Kidney epithelial cell (primary cell): ENCODE data around the gene DLGAP1. TPM values are rescaled to one million over a fixed set of nuclear protein-coding genes. Genes with fewer than 3 reads are reported as not detected.
A peak's percentile ranks its signal among the peaks of the same experiment; 100 is the strongest.

Source experiments
- DNase-seq: peaks from one replicate; pipeline ENCODE4 v3.0.0-alpha.2; 2010; ENCODE audit warnings: low read depth
- H3K27me3 ChIP-seq: 2 replicates; pipeline ENCODE4 v1.6.0; 2011; ENCODE audit warnings: low read length; ENCODE audit not compliant: control insufficient read depth, insufficient read depth
- H3K36me3 ChIP-seq: 2 replicates; pipeline ENCODE4 v1.5.1; 2011; ENCODE audit warnings: low read length; ENCODE audit not compliant: control insufficient read depth, insufficient read depth
- H3K4me3 ChIP-seq: 2 replicates; pipeline ENCODE4 v1.5.1; 2011; ENCODE audit warnings: low read depth, mild to moderate bottlenecking, control low read depth, low read length
- total RNA-seq: library from RNA; depleted of rRNA; stranded (reverse); fragments of >200 nt; gene quantifications from 2 replicates; pipeline ENCODE4 v1.2.3, GENCODE V29; 2015
- TF ChIP-seq, protein P1 (sequence below): IDR thresholded peaks from 2 replicates; pipeline ENCODE4 v1.5.1; 2011; ENCODE audit warnings: mild to moderate bottlenecking, moderate library complexity, low read length, control low read depth, inconsistent platforms; ENCODE audit not compliant: insufficient read depth, poor library complexity, severe bottlenecking

DLGAP1 gene
- total RNA-seq, 1 donor from 2014 or later: 2.6 TPM

GRCh38 chr18:4107049-4107467, 348.0 kb downstream of the DLGAP1 start:
- Histone ChIP-seq H3K27me3 (no peaks in the 10 kb centered on the region), H3K36me3 (no peaks in the 10 kb centered on the region), H3K4me3 (no peak overlapping the region)
- TF ChIP-seq, protein P1, sequence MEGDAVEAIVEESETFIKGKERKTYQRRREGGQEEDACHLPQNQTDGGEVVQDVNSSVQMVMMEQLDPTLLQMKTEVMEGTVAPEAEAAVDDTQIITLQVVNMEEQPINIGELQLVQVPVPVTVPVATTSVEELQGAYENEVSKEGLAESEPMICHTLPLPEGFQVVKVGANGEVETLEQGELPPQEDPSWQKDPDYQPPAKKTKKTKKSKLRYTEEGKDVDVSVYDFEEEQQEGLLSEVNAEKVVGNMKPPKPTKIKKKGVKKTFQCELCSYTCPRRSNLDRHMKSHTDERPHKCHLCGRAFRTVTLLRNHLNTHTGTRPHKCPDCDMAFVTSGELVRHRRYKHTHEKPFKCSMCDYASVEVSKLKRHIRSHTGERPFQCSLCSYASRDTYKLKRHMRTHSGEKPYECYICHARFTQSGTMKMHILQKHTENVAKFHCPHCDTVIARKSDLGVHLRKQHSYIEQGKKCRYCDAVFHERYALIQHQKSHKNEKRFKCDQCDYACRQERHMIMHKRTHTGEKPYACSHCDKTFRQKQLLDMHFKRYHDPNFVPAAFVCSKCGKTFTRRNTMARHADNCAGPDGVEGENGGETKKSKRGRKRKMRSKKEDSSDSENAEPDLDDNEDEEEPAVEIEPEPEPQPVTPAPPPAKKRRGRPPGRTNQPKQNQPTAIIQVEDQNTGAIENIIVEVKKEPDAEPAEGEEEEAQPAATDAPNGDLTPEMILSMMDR: no peak
- DNase-seq: no peak

GRCh38 chr18:4106407-4107033, 348.6 kb downstream of the DLGAP1 start:
- DNase-seq: peak; percentile 4
- no peaks in the 10 kb centered on the region for H3K36me3 ChIP-seq
- no peaks in the 10 kb centered on the region for H3K27me3 ChIP-seq
- TF ChIP-seq, protein P1: peak; percentile 87
- no peak overlapping the region for H3K4me3 ChIP-seq

- Histone ChIP-seq H3K27me3 (no peaks in the 10 kb centered on the region), H3K36me3 (no peaks in the 10 kb centered on the region), H3K4me3 (no peak overlapping the region)
- TF ChIP-seq, protein P1: no peak
- no peak for DNase-seq
These were observed 352.2 kb downstream of the DLGAP1 start for GRCh38 chr18:4102901-4103300.

DNA sequence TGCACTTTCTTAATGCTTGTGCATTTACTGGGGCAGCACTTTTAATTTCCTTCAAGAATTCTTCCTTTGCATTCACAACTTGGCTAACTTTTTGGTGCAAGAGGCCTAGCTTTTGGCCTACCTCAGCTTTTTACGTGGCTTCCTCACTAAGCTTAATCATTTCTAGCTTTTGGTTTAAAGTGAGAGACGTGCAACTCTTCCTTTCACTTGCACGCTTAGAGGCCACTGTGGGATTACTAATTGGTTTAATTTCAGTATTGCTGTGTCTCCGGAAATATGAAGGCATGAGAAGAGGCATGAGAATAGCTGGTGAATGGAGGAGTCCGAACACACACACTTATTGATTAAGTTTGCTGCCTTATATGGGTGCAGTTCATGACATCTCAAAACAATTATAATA, 354.1 kb downstream of the DLGAP1 start:
- H3K4me3 ChIP-seq: no peak overlapping the region
- no peaks in the 10 kb centered on the region for H3K27me3 ChIP-seq
- TF ChIP-seq, protein P1: no peak
- H3K36me3 ChIP-seq: no peaks in the 10 kb centered on the region
- no peak for DNase-seq

GRCh38 chr18:4096486-4096885, 358.6 kb downstream of the DLGAP1 start:
- no peaks in the 10 kb centered on the region for H3K36me3 ChIP-seq
- TF ChIP-seq, protein P1: no peak
- DNase-seq: no peak
- no peak overlapping the region for H3K4me3 ChIP-seq
- no peaks in the 10 kb centered on the region for H3K27me3 ChIP-seq

DNA sequence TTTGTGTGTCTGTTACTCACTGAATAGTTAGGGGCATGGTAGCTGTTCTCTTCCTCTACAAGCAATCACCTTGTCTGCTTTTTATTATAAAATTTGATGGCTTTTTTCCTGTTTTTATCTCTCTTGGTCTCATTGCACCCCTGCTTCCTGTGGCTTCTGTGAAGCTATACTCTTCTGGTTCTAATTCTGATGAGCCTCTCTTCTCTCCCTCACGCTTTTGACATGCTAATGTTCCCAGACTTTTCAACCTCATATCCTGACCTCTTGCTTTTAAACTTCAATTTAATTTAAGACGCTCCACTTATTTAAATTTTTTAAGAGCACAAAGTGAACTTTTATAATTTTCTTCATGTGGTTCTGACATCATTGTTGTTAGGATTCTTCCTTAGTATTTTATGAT, 361.4 kb downstream of the DLGAP1 start:
- TF ChIP-seq, protein P1: no peak
- H3K36me3 ChIP-seq: no peaks in the 10 kb centered on the region
- no peak overlapping the region for H3K4me3 ChIP-seq

More for the DNA sequence above, 361.4 kb downstream of the DLGAP1 start:
- H3K27me3 ChIP-seq: no peaks in the 10 kb centered on the region
- DNase-seq: no peak
